HepG2 (cell line): ENCODE results near the gene EID3. TPM values are rescaled to one million over a fixed set of nuclear protein-coding genes. Genes with fewer than 3 reads are reported as not detected.

Experiments
- ATM ChIP-seq: fragments of 450-650 bp; IDR thresholded peaks from 2 replicates; pipeline ENCODE4 v1.7.1; 2017; ENCODE audit warnings: mild to moderate bottlenecking, borderline replicate concordance
- CEBPB ChIP-seq: IDR thresholded peaks from 2 replicates; pipeline ENCODE4 v1.6.1; 2011; ENCODE audit warnings: low read depth, low read length, improper control_type of control experiment, borderline replicate concordance
- CHD4 ChIP-seq: fragments of 200-600 bp; sonication (generic); IDR thresholded peaks from 2 replicates; pipeline ENCODE4 v1.7.0; 2017; ENCODE audit warnings: mild to moderate bottlenecking, low read length, borderline replicate concordance
- CREB1 ChIP-seq, 2 experiments: fragments of 450-650 bp in 1 of 2; IDR thresholded peaks; 2 replicates each; pipeline ENCODE4 v1.6.1; 2016 to 2017; ENCODE audit warnings: control low read depth in 1 of 2, mild to moderate bottlenecking in 1 of 2, missing compliant biosample characterization in 1 of 2, missing genetic modification characterization in 1 of 2
- EZH2 ChIP-seq: conservative IDR thresholded peaks from 2 replicates; pipeline ENCODE4 v1.6.1; 2012; ENCODE audit warnings: mild to moderate bottlenecking, low read depth, low read length, moderate library complexity
- GLI4 ChIP-seq: sonication (generic); formaldehyde crosslinking; IDR thresholded peaks from 2 replicates; pipeline ENCODE4 v1.5.1; 2020; ENCODE audit warnings: missing genetic modification reagents, mild to moderate bottlenecking, moderate library complexity, borderline replicate concordance
- HNF4A ChIP-seq: sonication (generic); formaldehyde crosslinking; IDR thresholded peaks from 2 replicates; pipeline ENCODE4 v1.4.0; 2020; ENCODE audit warnings: missing genetic modification reagents
- HOXA3 ChIP-seq: sonication (generic); formaldehyde crosslinking; IDR thresholded peaks from 2 replicates; pipeline ENCODE4 v1.5.0; 2020; ENCODE audit warnings: missing genetic modification reagents
- IKZF1 ChIP-seq: fragments of 450-650 bp; IDR thresholded peaks from 2 replicates; pipeline ENCODE4 v1.7.1; 2016
- KAT7 ChIP-seq: IDR thresholded peaks from 2 replicates; pipeline ENCODE4 v1.6.1; 2018; ENCODE audit warnings: borderline replicate concordance, missing compliant biosample characterization
- KLF12 ChIP-seq: sonication (generic); formaldehyde crosslinking; IDR thresholded peaks from 2 replicates; pipeline ENCODE4 v1.4.0; 2020; ENCODE audit warnings: missing genetic modification reagents, borderline replicate concordance
- KLF13 ChIP-seq: sonication (generic); formaldehyde crosslinking; IDR thresholded peaks from 2 replicates; pipeline ENCODE4 v1.4.0; 2020; ENCODE audit warnings: mild to moderate bottlenecking, missing genetic modification reagents
- MTF1 ChIP-seq: sonication (generic); formaldehyde crosslinking; IDR thresholded peaks from 2 replicates; pipeline ENCODE4 v1.5.0; 2020; ENCODE audit warnings: missing genetic modification reagents
- NFYC ChIP-seq: IDR thresholded peaks from 2 replicates; pipeline ENCODE4 v1.6.1; 2016; ENCODE audit warnings: missing genetic modification reagents, missing compliant biosample characterization
- NRL ChIP-seq: sonication (generic); formaldehyde crosslinking; IDR thresholded peaks from 2 replicates; pipeline ENCODE4 v1.5.0; 2020; ENCODE audit warnings: missing genetic modification reagents, mild to moderate bottlenecking, moderate library complexity, borderline replicate concordance
- PHB2 ChIP-seq: fragments of 450-650 bp; IDR thresholded peaks from 2 replicates; pipeline ENCODE4 v1.6.1; 2018; ENCODE audit not compliant: partially characterized antibody
- RORA ChIP-seq: sonication (generic); formaldehyde crosslinking; IDR thresholded peaks from 2 replicates; pipeline ENCODE4 v1.5.0; 2020; ENCODE audit warnings: mild to moderate bottlenecking, missing genetic modification reagents, moderate library complexity
- SCMH1 ChIP-seq: sonication (generic); formaldehyde crosslinking; IDR thresholded peaks from 2 replicates; pipeline ENCODE4 v1.9.0; 2021; ENCODE audit warnings: missing genetic modification reagents, mild to moderate bottlenecking, borderline replicate concordance
- ZNF878 ChIP-seq: sonication (generic); formaldehyde crosslinking; IDR thresholded peaks from 2 replicates; pipeline ENCODE4 v1.8.1; 2023; ENCODE audit warnings: mild to moderate bottlenecking, missing genetic modification reagents, moderate library complexity
- ZSCAN30 ChIP-seq: sonication (generic); formaldehyde crosslinking; IDR thresholded peaks from 2 replicates; pipeline ENCODE4 v1.5.0; 2020; ENCODE audit warnings: mild to moderate bottlenecking, missing genetic modification reagents
- ZZZ3 ChIP-seq: sonication (generic); formaldehyde crosslinking; IDR thresholded peaks from 2 replicates; pipeline ENCODE4 v1.4.0; 2020; ENCODE audit warnings: missing genetic modification reagents, mild to moderate bottlenecking, borderline replicate concordance
- polyA plus RNA-seq, 8 experiments: library from polyadenylated mRNA; depleted of rRNA in 3 of 8; stranded (reverse) in 7 of 8; unstranded in 1 of 8; fragments of >200 nt; fragmentation: Illumina TruSeq in 4 of 8; extraction: Trizol in 4 of 8; gene quantifications; 2 replicates each; pipeline versions ENCODE4 v1.2.1 to v1.2.3, GENCODE V29; 2011 to 2016; ENCODE audit warnings: low read depth in 4 of 8, missing spikeins in 1 of 8, mixed read lengths in 1 of 8; ENCODE audit not compliant: insufficient read depth in 1 of 8
- total RNA-seq, 5 experiments: library from RNA; depleted of rRNA; stranded (reverse); fragments of >200 nt; fragmentation: Illumina TruSeq; extraction: Trizol; gene quantifications; 2 replicates each; pipeline ENCODE4 v1.2.3, GENCODE V29; 2016; ENCODE audit warnings: low read depth in 1 of 5
- TF ChIP-seq, protein P1 (sequence below): IDR thresholded peaks from 2 replicates; pipeline ENCODE4 v1.6.1; 2016; ENCODE audit warnings: low read depth
- TF ChIP-seq, protein P2 (sequence below): sonication (generic); formaldehyde crosslinking; IDR thresholded peaks from 2 replicates; pipeline ENCODE4 v1.4.0; 2020; ENCODE audit warnings: missing genetic modification reagents, mild to moderate bottlenecking, borderline replicate concordance
- TF ChIP-seq, protein P3 (sequence below): sonication (generic); formaldehyde crosslinking; IDR thresholded peaks from 2 replicates; pipeline ENCODE4 v1.4.0; 2020; ENCODE audit warnings: missing genetic modification reagents

EID3 gene
- total and polyA plus RNA-seq, 2 of the 13 experiments (the other 11 are each of a cell fraction or from before 2014, with no cell fraction given) = 0.38 to 4.5 TPM

DNA sequence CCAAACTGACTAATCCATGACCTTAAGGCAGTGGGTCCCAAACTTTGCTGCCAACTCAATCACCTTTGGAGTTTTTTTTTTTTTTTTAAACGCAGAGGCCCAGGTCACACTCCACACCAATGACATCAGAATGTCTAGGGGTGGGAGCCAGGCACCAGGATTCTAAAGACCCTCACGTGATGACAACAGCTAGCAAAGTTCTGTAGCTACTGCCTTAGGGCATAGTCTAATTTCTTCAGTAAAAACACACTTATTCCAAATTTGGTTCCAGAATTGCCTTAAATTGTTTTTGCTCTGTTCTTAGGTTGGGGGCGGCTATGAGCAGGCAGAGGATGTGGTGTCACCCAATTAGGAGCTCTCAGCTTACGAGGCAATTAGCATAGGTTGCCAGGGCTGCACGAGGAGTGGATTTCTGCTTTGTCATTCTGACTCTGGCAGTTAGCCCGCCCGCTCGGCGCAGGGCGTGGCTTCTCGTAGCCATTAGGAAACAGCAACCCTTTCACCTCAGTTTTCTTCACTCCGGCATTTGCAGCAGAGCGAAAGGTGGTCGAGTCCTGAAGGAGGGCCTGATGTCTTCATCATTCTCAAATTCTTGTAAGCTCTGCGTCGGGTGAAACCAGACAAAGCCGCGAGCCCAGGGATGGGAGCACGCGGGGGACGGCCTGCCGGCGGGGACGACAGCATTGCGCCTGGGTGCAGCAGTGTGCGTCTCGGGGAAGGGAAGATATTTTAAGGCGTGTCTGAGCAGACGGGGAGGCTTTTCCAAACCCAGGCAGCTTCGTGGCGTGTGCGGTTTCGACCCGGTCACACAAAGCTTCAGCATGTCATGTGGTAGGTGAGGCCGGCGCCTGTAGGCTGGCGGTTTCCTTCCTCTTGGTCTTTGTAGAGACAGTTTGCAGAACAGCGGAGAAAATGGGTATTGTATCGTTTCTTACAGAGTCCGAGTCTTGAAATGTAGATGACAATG lies 16.7 kb upstream of the EID3 start (continued):
- TF ChIP-seq, protein P1, sequence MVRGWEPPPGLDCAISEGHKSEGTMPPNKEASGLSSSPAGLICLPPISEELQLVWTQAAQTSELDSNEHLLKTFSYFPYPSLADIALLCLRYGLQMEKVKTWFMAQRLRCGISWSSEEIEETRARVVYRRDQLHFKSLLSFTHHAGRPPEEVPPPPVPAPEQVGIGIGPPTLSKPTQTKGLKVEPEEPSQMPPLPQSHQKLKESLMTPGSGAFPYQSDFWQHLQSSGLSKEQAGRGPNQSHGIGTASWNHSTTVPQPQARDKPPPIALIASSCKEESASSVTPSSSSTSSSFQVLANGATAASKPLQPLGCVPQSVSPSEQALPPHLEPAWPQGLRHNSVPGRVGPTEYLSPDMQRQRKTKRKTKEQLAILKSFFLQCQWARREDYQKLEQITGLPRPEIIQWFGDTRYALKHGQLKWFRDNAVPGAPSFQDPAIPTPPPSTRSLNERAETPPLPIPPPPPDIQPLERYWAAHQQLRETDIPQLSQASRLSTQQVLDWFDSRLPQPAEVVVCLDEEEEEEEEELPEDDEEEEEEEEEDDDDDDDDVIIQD = no peak
- TF ChIP-seq CHD4 (no peak; the same call in 1 of the 2 replicates), MTF1 (no peak), ZZZ3 (CRISPR knock-in tag) (no peak), RORA (CRISPR knock-in tag) (no peak), HOXA3 (CRISPR knock-in tag) (peak; percentile 54), ZSCAN30 (CRISPR knock-in tag) (no peak), ATM (no peak), NRL (peak; percentile 69; the same call in 1 of the 2 replicates), KLF13 (no peak; the same call in 1 of the 2 replicates), NFYC (peak; percentile 74), KLF12 (CRISPR knock-in tag) (no peak), KAT7 (CRISPR knock-in tag) (peak; percentile 84; the same call in 1 of the 2 replicates), EZH2 (no peak), HNF4A (CRISPR knock-in tag) (no peak), GLI4 (CRISPR knock-in tag) (0 out of 2 replicates have a peak, but pooled peaks have one; percentile 60), CEBPB (peak; percentile 53; the same call in 1 of the 2 replicates), ZNF878 (CRISPR knock-in tag) (no peak), SCMH1 (CRISPR knock-in tag) (no peak), PHB2 (no peak), IKZF1 (no peak), CREB1 (IDR thresholded peaks at IDR 0.05) (peak; percentile 37; the same call in 1 of the 2 replicates), CREB1 (CRISPR knock-in tag; IDR thresholded peaks at IDR 0.05) (peak; percentile 36; the same call in 1 of the 2 replicates)
- TF ChIP-seq, protein P2, sequence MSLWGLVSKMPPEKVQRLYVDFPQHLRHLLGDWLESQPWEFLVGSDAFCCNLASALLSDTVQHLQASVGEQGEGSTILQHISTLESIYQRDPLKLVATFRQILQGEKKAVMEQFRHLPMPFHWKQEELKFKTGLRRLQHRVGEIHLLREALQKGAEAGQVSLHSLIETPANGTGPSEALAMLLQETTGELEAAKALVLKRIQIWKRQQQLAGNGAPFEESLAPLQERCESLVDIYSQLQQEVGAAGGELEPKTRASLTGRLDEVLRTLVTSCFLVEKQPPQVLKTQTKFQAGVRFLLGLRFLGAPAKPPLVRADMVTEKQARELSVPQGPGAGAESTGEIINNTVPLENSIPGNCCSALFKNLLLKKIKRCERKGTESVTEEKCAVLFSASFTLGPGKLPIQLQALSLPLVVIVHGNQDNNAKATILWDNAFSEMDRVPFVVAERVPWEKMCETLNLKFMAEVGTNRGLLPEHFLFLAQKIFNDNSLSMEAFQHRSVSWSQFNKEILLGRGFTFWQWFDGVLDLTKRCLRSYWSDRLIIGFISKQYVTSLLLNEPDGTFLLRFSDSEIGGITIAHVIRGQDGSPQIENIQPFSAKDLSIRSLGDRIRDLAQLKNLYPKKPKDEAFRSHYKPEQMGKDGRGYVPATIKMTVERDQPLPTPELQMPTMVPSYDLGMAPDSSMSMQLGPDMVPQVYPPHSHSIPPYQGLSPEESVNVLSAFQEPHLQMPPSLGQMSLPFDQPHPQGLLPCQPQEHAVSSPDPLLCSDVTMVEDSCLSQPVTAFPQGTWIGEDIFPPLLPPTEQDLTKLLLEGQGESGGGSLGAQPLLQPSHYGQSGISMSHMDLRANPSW (CRISPR knock-in tag) = no peak
- TF ChIP-seq, protein P3, sequence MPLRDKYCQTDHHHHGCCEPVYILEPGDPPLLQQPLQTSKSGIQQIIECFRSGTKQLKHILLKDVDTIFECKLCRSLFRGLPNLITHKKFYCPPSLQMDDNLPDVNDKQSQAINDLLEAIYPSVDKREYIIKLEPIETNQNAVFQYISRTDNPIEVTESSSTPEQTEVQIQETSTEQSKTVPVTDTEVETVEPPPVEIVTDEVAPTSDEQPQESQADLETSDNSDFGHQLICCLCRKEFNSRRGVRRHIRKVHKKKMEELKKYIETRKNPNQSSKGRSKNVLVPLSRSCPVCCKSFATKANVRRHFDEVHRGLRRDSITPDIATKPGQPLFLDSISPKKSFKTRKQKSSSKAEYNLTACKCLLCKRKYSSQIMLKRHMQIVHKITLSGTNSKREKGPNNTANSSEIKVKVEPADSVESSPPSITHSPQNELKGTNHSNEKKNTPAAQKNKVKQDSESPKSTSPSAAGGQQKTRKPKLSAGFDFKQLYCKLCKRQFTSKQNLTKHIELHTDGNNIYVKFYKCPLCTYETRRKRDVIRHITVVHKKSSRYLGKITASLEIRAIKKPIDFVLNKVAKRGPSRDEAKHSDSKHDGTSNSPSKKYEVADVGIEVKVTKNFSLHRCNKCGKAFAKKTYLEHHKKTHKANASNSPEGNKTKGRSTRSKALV (CRISPR knock-in tag) = no peak
